ENCODE results near the gene DHRS2.

DNA sequence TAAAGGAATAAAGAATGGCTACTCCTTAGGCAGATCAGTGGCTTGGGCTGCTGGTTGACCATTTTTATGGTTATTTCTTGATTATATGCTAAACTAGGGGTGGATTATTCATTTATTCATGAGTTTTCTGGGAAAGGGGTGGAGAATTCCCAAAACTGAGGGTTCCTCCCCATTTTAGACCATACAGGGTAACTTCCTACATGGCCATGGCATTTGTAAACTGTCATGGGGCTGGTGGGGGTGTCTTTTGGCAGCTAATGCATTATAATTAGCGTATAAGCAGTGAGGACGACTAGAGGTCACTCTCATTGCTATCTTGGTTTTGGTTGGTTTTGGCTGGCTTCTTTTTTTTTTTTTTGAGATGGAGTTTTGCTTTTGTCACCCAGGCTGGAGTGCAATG, 32.0 kb upstream of the DHRS2 start:
- TF ChIP-seq, protein P1, sequence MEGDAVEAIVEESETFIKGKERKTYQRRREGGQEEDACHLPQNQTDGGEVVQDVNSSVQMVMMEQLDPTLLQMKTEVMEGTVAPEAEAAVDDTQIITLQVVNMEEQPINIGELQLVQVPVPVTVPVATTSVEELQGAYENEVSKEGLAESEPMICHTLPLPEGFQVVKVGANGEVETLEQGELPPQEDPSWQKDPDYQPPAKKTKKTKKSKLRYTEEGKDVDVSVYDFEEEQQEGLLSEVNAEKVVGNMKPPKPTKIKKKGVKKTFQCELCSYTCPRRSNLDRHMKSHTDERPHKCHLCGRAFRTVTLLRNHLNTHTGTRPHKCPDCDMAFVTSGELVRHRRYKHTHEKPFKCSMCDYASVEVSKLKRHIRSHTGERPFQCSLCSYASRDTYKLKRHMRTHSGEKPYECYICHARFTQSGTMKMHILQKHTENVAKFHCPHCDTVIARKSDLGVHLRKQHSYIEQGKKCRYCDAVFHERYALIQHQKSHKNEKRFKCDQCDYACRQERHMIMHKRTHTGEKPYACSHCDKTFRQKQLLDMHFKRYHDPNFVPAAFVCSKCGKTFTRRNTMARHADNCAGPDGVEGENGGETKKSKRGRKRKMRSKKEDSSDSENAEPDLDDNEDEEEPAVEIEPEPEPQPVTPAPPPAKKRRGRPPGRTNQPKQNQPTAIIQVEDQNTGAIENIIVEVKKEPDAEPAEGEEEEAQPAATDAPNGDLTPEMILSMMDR (conservative IDR thresholded peaks at IDR 0.05; ENCODE audit: low read length): no peak
- no peak for TF ChIP-seq EZH2phosphoT487 (IDR thresholded peaks at IDR 0.05; ENCODE audit: borderline replicate concordance, low read depth, low read length)

All from OCI-LY7 (cell line).